ENCODE data around the gene PDE4C.

Gene PDE4C

GRCh38 chr19:18202397-18202777, 23.9 kb downstream of the PDE4C start:
- TF ChIP-seq GLIS3 (CRISPR knock-in tag; IDR thresholded peaks at IDR 0.05): no peak
- TF ChIP-seq TSHZ2 (CRISPR knock-in tag; IDR thresholded peaks at IDR 0.05): no peak
- no peak for TF ChIP-seq SNAI2 (CRISPR knock-in tag; IDR thresholded peaks at IDR 0.05)
- TF ChIP-seq ISL1 (CRISPR knock-in tag; IDR thresholded peaks at IDR 0.05): no peak
- TF ChIP-seq ZNF70 (CRISPR knock-in tag; IDR thresholded peaks at IDR 0.05): no peak
- no peak for TF ChIP-seq ZFP30 (CRISPR knock-in tag; IDR thresholded peaks at IDR 0.05)
- TF ChIP-seq CSRNP3 (CRISPR knock-in tag; IDR thresholded peaks at IDR 0.05): no peak
- no peak for TF ChIP-seq POU6F1 (CRISPR knock-in tag; IDR thresholded peaks at IDR 0.05; ENCODE audit: borderline replicate concordance, low read depth)
- TF ChIP-seq BACH2 (CRISPR knock-in tag; IDR thresholded peaks at IDR 0.05; ENCODE audit: borderline replicate concordance): no peak
- TF ChIP-seq ZNF565 (CRISPR knock-in tag; conservative IDR thresholded peaks at IDR 0.05; ENCODE audit: low read depth): no peak
- no peak for TF ChIP-seq ESRRG (CRISPR knock-in tag; IDR thresholded peaks at IDR 0.05)
- TF ChIP-seq ZFP3 (CRISPR knock-in tag; IDR thresholded peaks at IDR 0.05): no peak
- no peak for TF ChIP-seq CREB5 (CRISPR knock-in tag; IDR thresholded peaks at IDR 0.05; ENCODE audit: low read depth)
- no peak for TF ChIP-seq PATZ1 (CRISPR knock-in tag; IDR thresholded peaks at IDR 0.05; ENCODE audit: borderline replicate concordance)
- TF ChIP-seq RARB (CRISPR knock-in tag; IDR thresholded peaks at IDR 0.05): no peak
- no peak for TF ChIP-seq ZC3H10 (CRISPR knock-in tag; IDR thresholded peaks at IDR 0.05)
- no peak for TF ChIP-seq OSR1 (CRISPR knock-in tag; IDR thresholded peaks at IDR 0.05)
- no peak for ATAC-seq

- TF ChIP-seq ZFP3 (CRISPR knock-in tag; IDR thresholded peaks at IDR 0.05) (peak; percentile 92), GLIS3 (CRISPR knock-in tag; IDR thresholded peaks at IDR 0.05) (no peak)
- no peak for ATAC-seq
Measured at GRCh38 chr19:18198374-18198773, 27.9 kb downstream of the PDE4C start.

GRCh38 chr19:18197941-18198340, 28.3 kb downstream of the PDE4C start:
- TF ChIP-seq ISL1 (CRISPR knock-in tag; IDR thresholded peaks at IDR 0.05) (no peak), CSDC2 (CRISPR knock-in tag; IDR thresholded peaks at IDR 0.05) (no peak), GLIS3 (CRISPR knock-in tag; IDR thresholded peaks at IDR 0.05) (no peak), TOX (CRISPR knock-in tag; IDR thresholded peaks at IDR 0.05; ENCODE audit: borderline replicate concordance) (no peak), OSR1 (CRISPR knock-in tag; IDR thresholded peaks at IDR 0.05) (no peak), BACH2 (CRISPR knock-in tag; IDR thresholded peaks at IDR 0.05; ENCODE audit: borderline replicate concordance) (no peak), RARB (CRISPR knock-in tag; IDR thresholded peaks at IDR 0.05) (no peak), PPARA (CRISPR knock-in tag; IDR thresholded peaks at IDR 0.05; ENCODE audit: borderline replicate concordance) (no peak), PATZ1 (CRISPR knock-in tag; IDR thresholded peaks at IDR 0.05; ENCODE audit: borderline replicate concordance) (no peak), ZNF8 (CRISPR knock-in tag; IDR thresholded peaks at IDR 0.05) (no peak), ZFP30 (CRISPR knock-in tag; IDR thresholded peaks at IDR 0.05) (no peak), TCF4 (CRISPR knock-in tag; IDR thresholded peaks at IDR 0.05; ENCODE audit: borderline replicate concordance) (no peak), ESRRG (CRISPR knock-in tag; IDR thresholded peaks at IDR 0.05) (no peak), CSRNP3 (CRISPR knock-in tag; IDR thresholded peaks at IDR 0.05) (no peak), ARNTL (CRISPR knock-in tag; IDR thresholded peaks at IDR 0.05; ENCODE audit: borderline replicate concordance, low read depth) (no peak), SNAI2 (CRISPR knock-in tag; IDR thresholded peaks at IDR 0.05) (no peak)
- no peak for ATAC-seq

Measured in SK-N-SH treated with all-trans-retinoic acid at 6 μM for 48 hours (cell line).